H1 (cell line): ENCODE measurements around the gene RNPEPL1. TPM values are rescaled to one million over a fixed set of nuclear protein-coding genes. Genes with fewer than 3 reads are reported as not detected.

ENCODE experiments used
- CTCF ChIP-seq, 3 experiments: IDR thresholded peaks; 1 replicate in 2 of 3; 2 replicates in 1 of 3; pipeline versions ENCODE4 v1.5.1 to v1.6.1; 2011; ENCODE audit warnings: low read length in 3 of 3, mild to moderate bottlenecking in 3 of 3, inconsistent platforms in 2 of 3, low read depth in 1 of 3, moderate library complexity in 1 of 3; ENCODE audit not compliant: insufficient read depth in 1 of 3; ENCODE audit errors: control extremely low read depth in 1 of 3
- EGR1 ChIP-seq: IDR thresholded peaks from 2 replicates; pipeline ENCODE4 v1.6.1; 2011; ENCODE audit warnings: low read depth, low read length, borderline replicate concordance
- GTF2F1 ChIP-seq: IDR thresholded peaks from 2 replicates; pipeline ENCODE4 v1.6.1; 2012; ENCODE audit warnings: low read depth, low read length, improper control_type of control experiment, borderline replicate concordance
- KDM4A ChIP-seq: IDR thresholded peaks from one replicate; pipeline ENCODE4 v1.7.1; 2012; ENCODE audit warnings: low read depth, mild to moderate bottlenecking, moderate library complexity, low read length, inconsistent platforms; ENCODE audit not compliant: severe bottlenecking
- NANOG ChIP-seq: IDR thresholded peaks from 2 replicates; pipeline ENCODE4 v1.6.1; 2011; ENCODE audit warnings: low read length, low read depth, mild to moderate bottlenecking, inconsistent platforms; ENCODE audit not compliant: insufficient read depth, poor library complexity, severe bottlenecking
- PHF8 ChIP-seq: fragments of 200-600 bp; sonication (generic); conservative IDR thresholded peaks from 2 replicates; pipeline ENCODE4 v1.7.1; 2012; ENCODE audit warnings: low read depth, mild to moderate bottlenecking, inconsistent platforms, low read length, moderate library complexity
- SIRT6 ChIP-seq: IDR thresholded peaks from one replicate; pipeline ENCODE4 v1.7.1; 2012; ENCODE audit warnings: low read length, inconsistent platforms
- SIX5 ChIP-seq: IDR thresholded peaks from 2 replicates; pipeline ENCODE4 v1.6.1; 2011; ENCODE audit warnings: mild to moderate bottlenecking, low read depth, low read length
- ZNF274 ChIP-seq: IDR thresholded peaks from 2 replicates; pipeline ENCODE4 v1.7.0; 2012; ENCODE audit warnings: low read length, borderline replicate concordance; ENCODE audit errors: extremely low read depth
- polyA plus RNA-seq, 7 experiments: library from polyadenylated mRNA; depleted of rRNA in 3 of 7; stranded (reverse) in 5 of 7; unstranded in 2 of 7; fragments of >200 nt in 5 of 7; fragments of 200-250 nt in 2 of 7; gene quantifications; 1 replicate in 5 of 7; 2 replicates in 1 of 7; 4 replicates in 1 of 7; pipeline versions ENCODE4 v1.2.1 to v1.2.3, GENCODE V29; 2011 to 2013; ENCODE audit warnings: missing spikeins in 2 of 7, mixed read lengths in 2 of 7
- total RNA-seq: library from RNA; stranded (reverse); fragmentation: NEBNext Ultra II Directional; extraction: Animal tissue kit (Norgen Biotek cat#: 25700); gene quantifications from 2 replicates; pipeline ENCODE4 v1.2.1, GENCODE V29; 2021

RNPEPL1 gene
- total and polyA plus RNA-seq, 2 of the 8 experiments (the other 6 are each of a cell fraction or from before 2014, with no cell fraction given): 9.0 to 11.3 TPM

GRCh38 chr2:240583774-240584173 is 15.5 kb downstream of the RNPEPL1 start (continued):
- TF ChIP-seq CTCF (IDR thresholded peaks at IDR 0.05; ENCODE audit: control extremely low read depth in 1 of 3, insufficient read depth in 1 of 3, low read depth in 1 of 3, low read length in 3 of 3) (no peak), KDM4A (no peak), GTF2F1 (no peak), ZNF274 (no peak), SIX5 (no peak), NANOG (no peak), PHF8 (no peak), SIRT6 (no peak), EGR1 (no peak)
